HepG2 (cell line): Measurements from ENCODE around the gene NSMCE3. TPM values are rescaled to one million over a fixed set of nuclear protein-coding genes. Genes with fewer than 3 reads are reported as not detected.

Experiments
- AGO2 ChIP-seq: fragments of 200-400 bp; formaldehyde crosslinking; optimal IDR thresholded peaks from 2 replicates; pipeline ENCODE3; 2017; ENCODE audit warnings: mild to moderate bottlenecking, low read depth, low read length, moderate library complexity
- CCDC6 ChIP-seq: sonication (generic); formaldehyde crosslinking; IDR thresholded peaks from 2 replicates; pipeline ENCODE4 v1.8.1; 2022; ENCODE audit warnings: mild to moderate bottlenecking, missing genetic modification reagents, moderate library complexity
- CENPT ChIP-seq: sonication (generic); formaldehyde crosslinking; IDR thresholded peaks from 2 replicates; pipeline ENCODE4 v1.8.0; 2022; ENCODE audit warnings: low read depth, mild to moderate bottlenecking, moderate library complexity, missing genetic modification reagents
- HES4 ChIP-seq: sonication (generic); formaldehyde crosslinking; IDR thresholded peaks from 2 replicates; pipeline ENCODE4 v1.9.0; 2021; ENCODE audit warnings: mild to moderate bottlenecking, missing genetic modification reagents, borderline replicate concordance
- HNF4A ChIP-seq: sonication (generic); formaldehyde crosslinking; IDR thresholded peaks from 2 replicates; pipeline ENCODE4 v1.4.0; 2020; ENCODE audit warnings: missing genetic modification reagents
- NFATC3 ChIP-seq: sonication (generic); formaldehyde crosslinking; IDR thresholded peaks from 2 replicates; pipeline ENCODE4 v1.5.1; 2020; ENCODE audit warnings: mild to moderate bottlenecking, missing genetic modification reagents
- POGZ ChIP-seq: sonication (generic); formaldehyde crosslinking; IDR thresholded peaks from 2 replicates; pipeline ENCODE4 v1.4.0; 2020; ENCODE audit warnings: mild to moderate bottlenecking, missing genetic modification reagents
- SAP130 ChIP-seq: IDR thresholded peaks from 2 replicates; pipeline ENCODE4 v1.6.1; 2016; ENCODE audit warnings: low read depth
- SMC3 ChIP-seq: IDR thresholded peaks from 2 replicates; pipeline ENCODE4 v1.6.1; 2011; ENCODE audit warnings: low read length, improper control_type of control experiment
- SP2 ChIP-seq: sonication (generic); formaldehyde crosslinking; IDR thresholded peaks from 2 replicates; pipeline ENCODE4 v1.5.1; 2020; ENCODE audit warnings: mild to moderate bottlenecking, missing genetic modification reagents
- ZBTB7B ChIP-seq: sonication (generic); formaldehyde crosslinking; IDR thresholded peaks from 2 replicates; pipeline ENCODE4 v1.4.0; 2020; ENCODE audit warnings: missing genetic modification reagents
- ZNF687 ChIP-seq: sonication (generic); formaldehyde crosslinking; IDR thresholded peaks from 2 replicates; pipeline ENCODE4 v1.5.1; 2020; ENCODE audit warnings: mild to moderate bottlenecking, missing genetic modification reagents, moderate library complexity
- ZNF766 ChIP-seq: sonication (generic); formaldehyde crosslinking; IDR thresholded peaks from 2 replicates; pipeline ENCODE4 v1.5.0; 2020; ENCODE audit warnings: missing genetic modification reagents, borderline replicate concordance
- polyA plus RNA-seq, 8 experiments: library from polyadenylated mRNA; depleted of rRNA in 3 of 8; stranded (reverse) in 7 of 8; unstranded in 1 of 8; fragments of >200 nt; fragmentation: Illumina TruSeq in 4 of 8; extraction: Trizol in 4 of 8; gene quantifications; 2 replicates each; pipeline versions ENCODE4 v1.2.1 to v1.2.3, GENCODE V29; 2011 to 2016; ENCODE audit warnings: low read depth in 4 of 8, missing spikeins in 1 of 8, mixed read lengths in 1 of 8; ENCODE audit not compliant: insufficient read depth in 1 of 8
- total RNA-seq, 5 experiments: library from RNA; depleted of rRNA; stranded (reverse); fragments of >200 nt; fragmentation: Illumina TruSeq; extraction: Trizol; gene quantifications; 2 replicates each; pipeline ENCODE4 v1.2.3, GENCODE V29; 2016; ENCODE audit warnings: low read depth in 1 of 5
- TF ChIP-seq, protein P1 (sequence below): sonication (generic); formaldehyde crosslinking; IDR thresholded peaks from 2 replicates; pipeline ENCODE4 v1.8.1; 2023; ENCODE audit warnings: mild to moderate bottlenecking, moderate library complexity, missing genetic modification reagents

NSMCE3 gene
- total and polyA plus RNA-seq, 2 of the 13 experiments (the other 11 are each of a cell fraction or from before 2014, with no cell fraction given), result 3.0 to 3.7 TPM

- TF ChIP-seq ZNF687 (CRISPR knock-in tag) (peak; percentile 90), CCDC6 (CRISPR knock-in tag) (0 out of 2 replicates have a peak, but pooled peaks have one; percentile 31), ZNF766 (CRISPR knock-in tag) (peak; percentile 27; the same call in 1 of the 2 replicates), HNF4A (CRISPR knock-in tag) (no peak), ZBTB7B (CRISPR knock-in tag) (0 out of 2 replicates have a peak, but pooled peaks have one; percentile 32), SMC3 (no peak), POGZ (CRISPR knock-in tag) (peak; percentile 30; the same call in 1 of the 2 replicates), SP2 (peak; percentile 35; the same call in 1 of the 2 replicates), NFATC3 (peak; percentile 73; the same call in 1 of the 2 replicates), HES4 (CRISPR knock-in tag) (peak; percentile 74; the same call in 1 of the 2 replicates), SAP130 (CRISPR knock-in tag) (peak; percentile 49; the same call in 1 of the 2 replicates), CENPT (CRISPR knock-in tag) (no peak), AGO2 (peak; percentile 44)
- TF ChIP-seq, protein P1, sequence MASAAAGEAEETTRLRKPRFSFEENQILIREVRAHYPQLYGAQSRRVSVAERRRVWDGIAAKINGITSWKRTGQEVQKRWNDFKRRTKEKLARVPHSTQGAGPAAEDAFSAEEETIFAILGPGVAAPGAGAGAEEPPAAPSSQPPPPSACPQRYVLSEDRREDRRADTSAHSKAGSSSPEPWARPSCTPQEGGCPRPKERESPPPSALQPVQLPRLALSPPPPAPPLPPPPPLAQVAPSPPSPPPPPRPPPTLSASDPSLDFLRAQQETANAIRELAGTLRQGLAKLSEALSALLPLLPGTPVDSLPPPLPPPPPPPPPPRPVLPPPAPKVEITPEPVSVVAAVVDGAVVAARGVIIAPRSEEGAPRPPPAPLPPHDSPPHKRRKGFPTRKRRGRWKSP (CRISPR knock-in tag), result peak; percentile 99
These were observed at the start of gene NSMCE3 (continued) for GRCh38 chr15:29269485-29270168.
